Activated gamma-delta T cell (primary cell): ENCODE data around the gene SIGLEC10.

Experiments
- DNase-seq: peaks from one replicate; lab custom pipeline; 2025; lab: John Stamatoyannopoulos, UW

The SIGLEC10 gene

GRCh38 chr19:51365965-51366388 lies 51.5 kb downstream of the SIGLEC10 start, which contains the start of gene ETFB:
Gene ETFB (minus strand): TSS chr19:51366388. CDS start chr19:51366326, 62 bp downstream.
- no peak for DNase-seq

GRCh38 chr19:51365211-51365964 lies 52.1 kb downstream of the SIGLEC10 start:
- no peak for DNase-seq

DNA sequence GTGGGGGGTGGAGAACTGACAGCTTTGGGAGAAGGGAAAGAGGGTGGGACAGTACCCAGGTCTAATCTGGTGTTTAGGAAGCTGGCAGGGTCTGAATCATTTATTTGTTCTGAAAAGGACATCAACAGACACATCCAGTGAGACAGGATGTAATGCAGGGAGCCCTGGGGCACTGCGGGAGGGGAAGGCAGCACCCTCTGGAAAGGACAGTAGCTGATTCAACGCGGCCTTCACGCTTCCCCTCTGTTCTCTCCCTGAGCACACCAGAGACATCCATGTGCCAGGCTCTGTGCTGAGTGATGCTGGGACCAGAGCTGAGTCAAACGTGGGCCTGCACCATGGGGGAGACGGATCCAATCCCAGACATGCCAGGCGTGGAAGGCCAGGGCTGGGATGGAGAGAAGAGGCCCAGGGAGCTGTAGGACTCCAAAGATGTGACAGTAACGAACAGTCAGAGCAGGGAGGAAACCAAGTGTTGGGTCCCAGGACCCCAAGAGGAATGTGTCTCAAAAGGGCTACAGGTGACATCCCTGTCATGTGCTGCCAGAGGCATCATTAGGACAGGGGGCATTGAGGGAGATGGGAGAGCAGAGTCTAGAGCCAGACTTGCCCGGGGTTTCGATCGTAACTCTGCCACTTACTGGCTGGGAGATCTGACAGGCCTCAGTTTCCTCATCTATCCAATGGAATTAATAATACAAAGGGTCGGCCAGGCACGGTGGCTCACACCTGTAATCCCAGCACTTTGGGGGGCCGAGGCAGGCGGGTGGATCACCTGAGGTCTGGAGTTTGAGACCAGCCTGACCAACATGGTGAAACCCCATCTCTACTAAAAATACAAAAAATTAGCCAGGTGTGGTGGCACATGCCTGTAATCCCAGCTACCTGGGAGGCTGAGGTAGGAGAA lies 53.0 kb downstream of the SIGLEC10 start:
- DNase-seq: no peak

DNA sequence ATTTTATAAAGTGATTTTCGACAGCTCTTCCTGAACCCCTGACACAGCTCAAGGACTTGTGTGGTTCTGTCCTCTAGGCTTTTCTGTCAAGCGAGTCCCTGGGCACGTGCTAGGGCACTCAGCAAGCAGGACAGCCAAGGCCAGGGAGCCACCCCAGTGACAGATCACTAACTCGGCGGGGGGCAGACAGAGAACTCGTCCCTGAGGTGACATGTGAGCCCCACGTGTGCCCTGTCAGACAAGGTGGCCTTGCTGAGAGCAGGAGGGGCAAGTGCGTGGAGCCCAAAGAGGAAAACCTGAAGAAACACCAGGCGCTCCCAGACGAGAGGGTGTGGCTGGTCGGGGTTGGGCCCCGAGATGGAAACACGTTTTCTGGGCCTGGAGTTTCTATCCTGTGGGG lies 56.2 kb downstream of the SIGLEC10 start:
- no peak for DNase-seq
